ENCODE results near the gene CTTNBP2NL. TPM values are rescaled to one million over a fixed set of nuclear protein-coding genes. Genes with fewer than 3 reads are reported as not detected.

CTTNBP2NL gene
- total and polyA plus RNA-seq, 4 donors: 1.7 to 4.4 (median 3.0) TPM

GRCh38 chr1:112363636-112364035 lies 32.4 kb upstream of the CTTNBP2NL start:
- no peak for DNase-seq (ENCODE audit: low spot score)
- Histone ChIP-seq H3K27ac (ENCODE audit: low read depth in 1 of 2, low read length in 2 of 2) (no peak overlapping the region), H3K9ac (ENCODE audit: low read depth in 1 of 2, low read length in 2 of 2) (no peak overlapping the region), H3K4me3 (ENCODE audit: low read depth in 1 of 3, low read length in 3 of 3) (no peak overlapping the region), H3K4me1 (ENCODE audit: control insufficient read depth in 4 of 4, insufficient read depth in 4 of 4, low read length in 3 of 4) (peaks cover 0 to 14% (median 9%) of the 10 kb centered on the region in 4 donors), H3K9me3 (ENCODE audit: control insufficient read depth in 4 of 4, low read length in 3 of 4) (no peaks in the 10 kb centered on the region), H3K36me3 (ENCODE audit: control insufficient read depth in 4 of 4, insufficient read depth in 3 of 4, low read depth in 1 of 4, low read length in 3 of 4) (no peaks in the 10 kb centered on the region), H3K27me3 (ENCODE audit: control insufficient read depth in 4 of 4, insufficient read depth in 4 of 4, low read length in 3 of 4) (no peaks in the 10 kb centered on the region)
- WGBS: 86% methylated on average over 2 of the region's 2 CpGs
- TF ChIP-seq HNF4A (conservative IDR thresholded peaks at IDR 0.05): no peak
- TF ChIP-seq YY1 (IDR thresholded peaks at IDR 0.05): no peak
- no peak for TF ChIP-seq GABPA (IDR thresholded peaks at IDR 0.05 in 1 of 2, conservative IDR thresholded peaks at IDR 0.05 in 1 of 2)
- no peak for TF ChIP-seq FOXA1 (IDR thresholded peaks at IDR 0.05)
- no peak for TF ChIP-seq MAX (IDR thresholded peaks at IDR 0.05)
- no peak for TF ChIP-seq ATF3 (IDR thresholded peaks at IDR 0.05)
- TF ChIP-seq HNF4G (IDR thresholded peaks at IDR 0.05): no peak
- no peak for TF ChIP-seq JUND (IDR thresholded peaks at IDR 0.05)
- TF ChIP-seq SP1 (IDR thresholded peaks at IDR 0.05): no peak
- TF ChIP-seq REST (IDR thresholded peaks at IDR 0.05): no peak
- TF ChIP-seq NR2F2 (IDR thresholded peaks at IDR 0.05): no peak
- no peak for TF ChIP-seq EGR1 (IDR thresholded peaks at IDR 0.05; ENCODE audit: low read depth in 2 of 2)
- no peak for TF ChIP-seq ZBTB33 (IDR thresholded peaks at IDR 0.05)
- no peak for TF ChIP-seq RXRA (IDR thresholded peaks at IDR 0.05)
- TF ChIP-seq CTCF (IDR thresholded peaks at IDR 0.05; ENCODE audit: low read depth, low read length, missing input control): no peak
- no peak for TF ChIP-seq RAD21 (IDR thresholded peaks at IDR 0.05)
- TF ChIP-seq FOXA2 (IDR thresholded peaks at IDR 0.05): no peak
- TF ChIP-seq TAF1 (conservative IDR thresholded peaks at IDR 0.05): no peak
